Breast epithelium (tissue), 3 donors: ENCODE measurements around the gene SLC2A13.

Source experiments
- CTCF ChIP-seq, 3 donors: fragments of 450-650 bp; IDR thresholded peaks; one replicate each; pipeline ENCODE4 v1.5.1; 2016 to 2017; ENCODE audit warnings: antibody characterized with exemption in 3 of 3, mild to moderate bottlenecking in 3 of 3, moderate library complexity in 3 of 3
- POLR2A ChIP-seq: fragments of 450-650 bp; IDR thresholded peaks from one replicate; pipeline ENCODE4 v1.6.1; 2016; ENCODE audit warnings: antibody characterized with exemption, mild to moderate bottlenecking, moderate library complexity
- POLR2AphosphoS5 ChIP-seq, 3 donors: sonication (generic); formaldehyde crosslinking; IDR thresholded peaks; one replicate each; pipeline ENCODE4 v1.6.1; 2017; ENCODE audit warnings: antibody characterized with exemption in 3 of 3

- no peak for TF ChIP-seq CTCF (IDR thresholded peaks at IDR 0.05)
- no peak for TF ChIP-seq POLR2AphosphoS5 (IDR thresholded peaks at IDR 0.05)
- no peak for TF ChIP-seq POLR2A
Measured at GRCh38 chr12:39763890-39764169, 342.1 kb downstream of the SLC2A13 start.
